Lung (tissue), 12 donors: ENCODE measurements around the gene DPYSL5. TPM values are rescaled to one million over a fixed set of nuclear protein-coding genes. Genes with fewer than 3 reads are reported as not detected.

Experiments
- ATAC-seq: fragments of 200-7000 bp; cut with Tn5 transposase; one replicate; pipeline ENCODE4 v1.9.1; 2020; ENCODE audit warnings: moderate number of reproducible peaks; ENCODE audit not compliant: insufficient read depth, low FRiP score
- DNase-seq, 3 donors: peaks; one replicate each; pipeline ENCODE4 v3.0.0-alpha.2; 2013 to 2017
- H3K27ac ChIP-seq, 2 donors: one replicate each; pipeline ENCODE4 v1.5.1; 2013; ENCODE audit warnings: mild to moderate bottlenecking in 2 of 2, moderate library complexity in 2 of 2, control low read depth in 1 of 2, inconsistent platforms in 1 of 2, low read depth in 1 of 2, low read length in 1 of 2
- H3K27me3 ChIP-seq, 3 donors: one replicate each; pipeline ENCODE4 v1.5.1; 2013; ENCODE audit warnings: low read length in 2 of 3; ENCODE audit not compliant: control insufficient read depth in 3 of 3, insufficient read depth in 3 of 3
- H3K36me3 ChIP-seq, 4 donors: one replicate each; pipeline ENCODE4 v1.5.1; 2013; ENCODE audit warnings: low read length in 4 of 4, mild to moderate bottlenecking in 1 of 4, moderate library complexity in 1 of 4; ENCODE audit not compliant: control insufficient read depth in 4 of 4, insufficient read depth in 4 of 4
- H3K4me1 ChIP-seq, 5 donors: one replicate each; pipeline ENCODE4 v1.5.1; 2013; ENCODE audit warnings: low read length in 5 of 5, mild to moderate bottlenecking in 2 of 5, moderate library complexity in 1 of 5; ENCODE audit not compliant: control insufficient read depth in 5 of 5, insufficient read depth in 5 of 5
- H3K4me3 ChIP-seq: one replicate; pipeline ENCODE4 v1.5.1; 2013; ENCODE audit warnings: mild to moderate bottlenecking, control low read depth, moderate library complexity
- H3K9ac ChIP-seq, 2 donors: one replicate each; pipeline ENCODE4 v1.5.1; 2013; ENCODE audit warnings: low read length in 2 of 2, control low read depth in 1 of 2; ENCODE audit not compliant: insufficient read depth in 1 of 2
- H3K9me3 ChIP-seq, 4 donors: one replicate each; pipeline ENCODE4 v1.5.1; 2013; ENCODE audit warnings: low read length in 3 of 4, mild to moderate bottlenecking in 1 of 4, moderate library complexity in 1 of 4; ENCODE audit not compliant: control insufficient read depth in 4 of 4, insufficient read depth in 3 of 4
- WGBS, 2 donors: extraction: QIAGEN DNeasy Blood & Tissue Kit; methylation state at CpG; one replicate each; pipeline ENCODE4 v1.1.7; 2013; 5-methylcytosine and 5-hydroxymethylcytosine counted together
- polyA plus RNA-seq, 2 donors: library from polyadenylated mRNA; stranded (reverse); fragments of 200-250 nt; gene quantifications; one replicate each; pipeline ENCODE4 v1.2.1, GENCODE V29; 2013
- total RNA-seq, 2 donors: library from RNA; depleted of rRNA in 1 of 2; stranded (reverse); fragments of >200 nt in 1 of 2; gene quantifications; one replicate each; pipeline ENCODE4 v1.2.1, GENCODE V29; 2014 to 2021
- TF ChIP-seq, protein P1 (sequence below): IDR thresholded peaks from 2 replicates; pipeline ENCODE4 v1.5.1; 2012; ENCODE audit warnings: mild to moderate bottlenecking; ENCODE audit errors: control extremely low read depth, extremely low read depth
- donor health status: control.
- donor health status: control.
- donor health status: Bipolar disorder and iron deficiency.
- donor health status: healthy.
- donor health status: DM: yes; HTN: yes; CAD: no.

Gene DPYSL5
- total and polyA plus RNA-seq, 4 donors, result 0.09 TPM; not detected in 3

DNA sequence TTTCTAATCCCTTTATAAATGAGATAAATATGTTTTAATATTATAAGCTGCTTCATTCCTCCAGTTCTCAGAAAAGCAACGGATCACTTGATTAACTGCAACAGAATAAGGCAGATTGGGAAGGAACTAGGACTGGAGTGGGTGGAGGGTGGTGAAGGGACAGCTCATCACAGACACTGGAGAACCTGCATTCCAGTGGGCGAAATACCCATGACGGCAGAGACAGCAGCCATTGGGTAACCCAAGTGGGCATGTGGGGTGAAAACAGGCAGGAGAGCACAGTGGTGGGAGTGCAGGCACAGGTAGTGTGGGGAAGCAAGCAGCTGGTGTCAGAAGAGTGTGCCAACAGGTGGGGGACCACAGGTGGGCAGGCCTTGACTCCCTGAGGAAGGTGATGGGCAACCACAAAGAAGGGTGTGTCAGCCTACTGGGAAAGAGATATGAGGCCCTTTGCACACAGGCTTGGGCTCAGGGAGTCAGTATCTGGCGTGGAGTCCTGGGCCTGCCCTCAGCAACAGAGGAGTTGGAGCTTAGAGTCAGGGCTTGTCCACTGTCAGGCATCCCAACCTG, 27.2 kb downstream of the DPYSL5 start:
- Histone ChIP-seq H3K36me3 (no peaks in the 10 kb centered on the region), H3K27me3 (peaks cover 0 to 2% (median 0%) of the 10 kb centered on the region in 3 donors), H3K9ac (no peak overlapping the region), H3K4me1 (no peaks in the 10 kb centered on the region), H3K27ac (no peak overlapping the region), H3K9me3 (peaks cover 0 to 6% (median 0%) of the 10 kb centered on the region in 4 donors), H3K4me3 (no peak overlapping the region)
- WGBS, 2 donors, result 80 to 92% methylated on average over 4 of the region's 4 CpGs
- TF ChIP-seq, protein P1, sequence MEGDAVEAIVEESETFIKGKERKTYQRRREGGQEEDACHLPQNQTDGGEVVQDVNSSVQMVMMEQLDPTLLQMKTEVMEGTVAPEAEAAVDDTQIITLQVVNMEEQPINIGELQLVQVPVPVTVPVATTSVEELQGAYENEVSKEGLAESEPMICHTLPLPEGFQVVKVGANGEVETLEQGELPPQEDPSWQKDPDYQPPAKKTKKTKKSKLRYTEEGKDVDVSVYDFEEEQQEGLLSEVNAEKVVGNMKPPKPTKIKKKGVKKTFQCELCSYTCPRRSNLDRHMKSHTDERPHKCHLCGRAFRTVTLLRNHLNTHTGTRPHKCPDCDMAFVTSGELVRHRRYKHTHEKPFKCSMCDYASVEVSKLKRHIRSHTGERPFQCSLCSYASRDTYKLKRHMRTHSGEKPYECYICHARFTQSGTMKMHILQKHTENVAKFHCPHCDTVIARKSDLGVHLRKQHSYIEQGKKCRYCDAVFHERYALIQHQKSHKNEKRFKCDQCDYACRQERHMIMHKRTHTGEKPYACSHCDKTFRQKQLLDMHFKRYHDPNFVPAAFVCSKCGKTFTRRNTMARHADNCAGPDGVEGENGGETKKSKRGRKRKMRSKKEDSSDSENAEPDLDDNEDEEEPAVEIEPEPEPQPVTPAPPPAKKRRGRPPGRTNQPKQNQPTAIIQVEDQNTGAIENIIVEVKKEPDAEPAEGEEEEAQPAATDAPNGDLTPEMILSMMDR, result no peak
- ATAC-seq, result no peak
- DNase-seq, result no peak

DNA sequence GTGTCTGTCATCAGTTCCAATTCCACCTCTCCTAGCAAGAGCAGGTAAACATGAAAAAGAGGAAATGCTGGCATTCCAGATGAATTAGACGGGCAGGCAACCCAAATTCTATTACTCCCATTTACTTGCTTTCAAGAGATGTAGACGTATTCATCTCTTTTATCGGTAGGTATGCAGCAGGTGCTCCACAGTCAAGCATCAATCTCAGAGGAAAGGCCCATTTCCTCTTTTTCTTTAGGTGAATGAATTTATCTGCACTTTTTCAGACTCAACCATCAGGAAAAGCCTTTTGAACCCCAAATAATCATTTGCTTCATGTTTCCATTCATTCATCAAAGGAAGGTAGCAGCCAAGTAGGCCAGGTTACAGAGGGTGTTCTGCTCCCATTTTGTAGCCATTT, 27.9 kb downstream of the DPYSL5 start:
- Histone ChIP-seq H3K4me3 (no peak overlapping the region), H3K4me1 (no peaks in the 10 kb centered on the region), H3K9me3 (peaks cover 0 to 6% (median 0%) of the 10 kb centered on the region in 4 donors), H3K27ac (no peak overlapping the region), H3K27me3 (peaks cover 0 to 2% (median under 1%) of the 10 kb centered on the region in 3 donors), H3K9ac (no peak overlapping the region), H3K36me3 (no peaks in the 10 kb centered on the region)
- ATAC-seq (no peak), DNase-seq (no peak)
- TF ChIP-seq, protein P1, result no peak
- WGBS, 2 donors, result 62 to 74% methylated on average over 3 of the region's 3 CpGs

DNA sequence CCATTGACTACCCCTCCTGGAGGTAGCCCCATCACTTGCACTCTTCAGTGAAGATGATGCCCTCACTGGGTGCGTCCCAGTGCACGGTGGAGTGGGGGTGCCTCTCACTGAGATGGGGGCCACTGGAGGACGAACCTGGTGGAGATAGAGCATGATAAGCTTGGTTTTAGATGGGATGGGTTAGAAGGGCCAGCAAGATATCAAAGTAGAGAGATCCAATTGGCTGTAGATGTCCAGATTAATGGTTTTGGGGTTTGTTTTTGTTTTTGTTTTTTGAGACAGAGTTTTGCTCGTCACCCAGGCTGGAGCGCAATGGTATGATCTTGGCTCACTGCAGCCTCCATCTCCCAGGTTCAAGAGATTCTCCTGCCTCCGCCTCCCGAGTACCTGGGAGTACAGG, 28.3 kb downstream of the DPYSL5 start:
- ATAC-seq, result no peak
- H3K9ac ChIP-seq, result no peak overlapping the region
- H3K36me3 ChIP-seq, result no peaks in the 10 kb centered on the region
- peaks cover 0 to 6% (median 0%) of the 10 kb centered on the region in 4 donors for H3K9me3 ChIP-seq
- no peak overlapping the region for H3K4me3 ChIP-seq
- TF ChIP-seq, protein P1, result no peak
- no peaks in the 10 kb centered on the region for H3K4me1 ChIP-seq
- 94 to 97% methylated on average over 7 of the region's 7 CpGs for WGBS, 2 donors
- DNase-seq, result no peak
- H3K27me3 ChIP-seq, result peaks cover 0 to 5% (median 2%) of the 10 kb centered on the region in 3 donors
- H3K27ac ChIP-seq, result no peak overlapping the region

DNA sequence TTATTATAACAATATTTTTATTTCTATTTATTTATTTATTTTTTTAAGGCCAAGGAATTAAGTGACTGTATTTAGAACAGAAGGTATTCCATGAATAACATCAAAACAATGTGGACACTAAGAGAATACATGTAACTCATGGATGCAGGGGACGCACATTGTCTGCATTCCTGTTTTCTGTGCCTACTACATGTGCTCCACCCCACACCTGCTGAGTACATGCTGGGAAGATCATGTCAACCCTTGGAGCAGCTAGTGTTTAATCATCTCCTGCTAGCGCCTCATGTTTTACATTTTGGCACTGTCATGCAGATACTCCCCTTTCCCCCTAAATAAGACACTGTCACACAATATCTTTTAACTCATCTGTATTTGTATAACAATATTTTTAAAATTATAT, 29.3 kb downstream of the DPYSL5 start:
- ATAC-seq (no peak), DNase-seq (no peak)
- H3K27ac ChIP-seq, result peak overlapping the region in 1 of 2 donors; percentile 33
- WGBS, 2 donors, result 96% methylated on average over 2 of the region's 2 CpGs
- TF ChIP-seq, protein P1, result no peak
- no peaks in the 10 kb centered on the region for H3K36me3 ChIP-seq
- H3K4me3 ChIP-seq, result no peak overlapping the region
- H3K9ac ChIP-seq, result no peak overlapping the region
- H3K9me3 ChIP-seq, result peaks cover 0 to 4% (median 0%) of the 10 kb centered on the region in 4 donors
- no peaks in the 10 kb centered on the region for H3K4me1 ChIP-seq
- H3K27me3 ChIP-seq, result peaks cover 0 to 9% (median 2%) of the 10 kb centered on the region in 3 donors
